NCI-H1092 treated with DMSO at 0.1 percent for 48 hours (cell line): ENCODE results near the gene JAK3.
"Not testable (repeated sequence)": the region's sequence is repeated elsewhere in the genome, so short reads cannot be mapped to it uniquely, and the experiment has no call there.

Experiments
- DNase-seq: peaks from one replicate; lab custom pipeline; 2025; lab: John Stamatoyannopoulos, UW

The JAK3 gene

DNA sequence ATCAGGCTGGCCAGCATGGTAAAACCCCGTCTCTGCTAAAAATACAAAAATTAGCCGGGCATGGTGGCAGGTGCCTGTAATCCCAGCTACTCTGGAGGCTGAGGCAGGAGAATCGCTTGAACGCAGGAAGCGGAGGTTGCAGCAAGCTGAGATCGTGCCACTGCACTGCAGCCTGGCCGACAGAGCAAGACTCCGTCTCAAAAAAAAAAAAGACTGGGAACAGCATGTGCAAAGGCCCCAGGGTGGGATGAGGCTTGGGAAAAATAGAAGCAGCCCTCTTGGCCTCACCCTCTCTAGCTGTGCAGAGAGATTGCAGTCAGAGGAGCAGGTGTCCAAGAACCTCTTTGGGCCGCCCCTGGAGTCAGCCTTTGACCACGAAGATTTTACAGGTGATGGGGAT is 69.9 kb downstream of the JAK3 start:
- not testable (repeated sequence) for DNase-seq

DNA sequence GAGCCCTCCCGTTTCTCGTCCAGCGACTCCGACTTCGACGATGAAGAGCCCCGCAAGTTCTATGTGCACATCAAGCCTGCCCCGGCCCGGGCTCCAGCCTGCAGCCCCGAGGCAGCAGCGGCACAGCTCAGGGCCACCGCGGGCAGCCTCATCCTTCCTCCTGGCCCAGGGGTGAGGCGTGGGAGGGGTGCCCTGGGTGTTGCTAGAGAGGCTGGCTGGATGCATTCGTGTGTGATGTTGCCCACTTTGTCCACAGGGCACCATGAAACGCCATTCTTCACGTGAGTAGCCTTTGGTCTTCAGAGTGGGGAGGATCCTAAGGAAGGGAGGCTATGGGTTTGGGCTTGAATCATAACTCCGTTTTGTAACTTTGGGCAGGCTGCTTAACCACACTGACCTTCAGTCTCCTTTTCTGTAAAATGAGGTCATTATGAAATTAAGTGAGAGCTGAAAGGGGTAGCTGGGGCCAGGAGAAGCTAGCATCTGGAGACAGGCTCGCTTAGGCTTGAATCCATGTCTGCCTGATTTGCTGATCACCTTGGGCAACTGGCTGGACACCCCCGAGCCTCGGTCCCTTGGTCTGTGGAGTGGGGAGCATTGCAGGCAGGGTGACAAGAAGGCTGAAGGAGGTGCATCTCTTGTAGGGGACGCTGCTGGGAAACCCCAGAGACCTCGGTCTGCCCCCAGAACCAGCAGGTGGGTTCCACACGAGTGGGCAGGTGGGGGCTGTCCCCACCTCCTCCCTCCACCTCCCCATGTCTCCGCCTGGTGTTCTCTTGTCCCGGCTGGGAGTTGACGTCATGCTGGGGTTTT is 71.6 kb downstream of the JAK3 start:
- no peak for DNase-seq

GRCh38 chr19:17775245-17775927 is 72.4 kb downstream of the JAK3 start:
- DNase-seq, result no peak
